ENCODE data around the gene ALKBH5.

ALKBH5 gene

GRCh38 chr17:18144261-18144660 is 39.4 kb upstream of the ALKBH5 start:
- Mint-ChIP-seq H3K36me3 (ENCODE audit: low read depth) (no peaks in the 10 kb centered on the region), H3K4me3 (no peak overlapping the region), H3K27ac (no peak overlapping the region), H3K9me3 (no peaks in the 10 kb centered on the region), H3K27me3 (ENCODE audit: low read depth, poor library complexity) (peaks cover 4% of the 10 kb centered on the region), H3K4me1 (peaks cover 17% of the 10 kb centered on the region)
- TF ChIP-seq, protein P1, sequence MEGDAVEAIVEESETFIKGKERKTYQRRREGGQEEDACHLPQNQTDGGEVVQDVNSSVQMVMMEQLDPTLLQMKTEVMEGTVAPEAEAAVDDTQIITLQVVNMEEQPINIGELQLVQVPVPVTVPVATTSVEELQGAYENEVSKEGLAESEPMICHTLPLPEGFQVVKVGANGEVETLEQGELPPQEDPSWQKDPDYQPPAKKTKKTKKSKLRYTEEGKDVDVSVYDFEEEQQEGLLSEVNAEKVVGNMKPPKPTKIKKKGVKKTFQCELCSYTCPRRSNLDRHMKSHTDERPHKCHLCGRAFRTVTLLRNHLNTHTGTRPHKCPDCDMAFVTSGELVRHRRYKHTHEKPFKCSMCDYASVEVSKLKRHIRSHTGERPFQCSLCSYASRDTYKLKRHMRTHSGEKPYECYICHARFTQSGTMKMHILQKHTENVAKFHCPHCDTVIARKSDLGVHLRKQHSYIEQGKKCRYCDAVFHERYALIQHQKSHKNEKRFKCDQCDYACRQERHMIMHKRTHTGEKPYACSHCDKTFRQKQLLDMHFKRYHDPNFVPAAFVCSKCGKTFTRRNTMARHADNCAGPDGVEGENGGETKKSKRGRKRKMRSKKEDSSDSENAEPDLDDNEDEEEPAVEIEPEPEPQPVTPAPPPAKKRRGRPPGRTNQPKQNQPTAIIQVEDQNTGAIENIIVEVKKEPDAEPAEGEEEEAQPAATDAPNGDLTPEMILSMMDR (IDR thresholded peaks at IDR 0.05): no peak
- no peak for DNase-seq

DNA sequence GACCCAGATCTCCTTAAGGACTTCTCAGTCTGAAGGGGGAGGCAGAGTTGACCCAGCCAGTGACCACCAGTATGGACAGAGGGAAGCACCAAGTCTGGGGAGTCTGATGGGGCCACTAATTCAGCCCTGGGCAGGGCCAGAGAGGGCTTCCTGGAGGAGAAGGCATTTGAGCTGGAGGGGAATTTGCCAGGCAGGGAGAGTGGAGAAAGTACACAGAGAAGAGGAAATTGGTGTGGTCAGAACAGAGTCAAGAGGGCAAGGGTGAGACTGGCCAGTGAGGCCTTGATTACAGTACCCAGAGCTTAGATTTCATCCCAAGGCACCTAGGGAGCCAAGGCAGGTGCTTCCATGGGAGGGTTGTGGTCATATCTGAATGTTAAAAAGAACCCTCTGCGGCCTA is 38.8 kb upstream of the ALKBH5 start:
- H3K27ac Mint-ChIP-seq: peak overlapping the region; percentile 73

GRCh38 chr17:18145811-18146210 is 37.8 kb upstream of the ALKBH5 start:
- Mint-ChIP-seq H3K36me3 (ENCODE audit: low read depth) (no peaks in the 10 kb centered on the region), H3K9me3 (no peaks in the 10 kb centered on the region), H3K4me1 (peaks cover 20% of the 10 kb centered on the region), H3K4me3 (no peak overlapping the region), H3K27me3 (ENCODE audit: low read depth, poor library complexity) (peaks cover 4% of the 10 kb centered on the region), H3K27ac (peak overlapping the region; percentile 36)
- no peak for DNase-seq
- TF ChIP-seq, protein P1 (IDR thresholded peaks at IDR 0.05): no peak

More for the DNA sequence above, 38.8 kb upstream of the ALKBH5 start:
- no peak for DNase-seq
- TF ChIP-seq, protein P1 (IDR thresholded peaks at IDR 0.05): no peak
- peaks cover 4% of the 10 kb centered on the region for H3K27me3 Mint-ChIP-seq (ENCODE audit: low read depth, poor library complexity)
- peaks cover 15% of the 10 kb centered on the region for H3K4me1 Mint-ChIP-seq
- no peak overlapping the region for H3K4me3 Mint-ChIP-seq
- H3K36me3 Mint-ChIP-seq (ENCODE audit: low read depth): no peaks in the 10 kb centered on the region
- H3K9me3 Mint-ChIP-seq: no peaks in the 10 kb centered on the region

DNA sequence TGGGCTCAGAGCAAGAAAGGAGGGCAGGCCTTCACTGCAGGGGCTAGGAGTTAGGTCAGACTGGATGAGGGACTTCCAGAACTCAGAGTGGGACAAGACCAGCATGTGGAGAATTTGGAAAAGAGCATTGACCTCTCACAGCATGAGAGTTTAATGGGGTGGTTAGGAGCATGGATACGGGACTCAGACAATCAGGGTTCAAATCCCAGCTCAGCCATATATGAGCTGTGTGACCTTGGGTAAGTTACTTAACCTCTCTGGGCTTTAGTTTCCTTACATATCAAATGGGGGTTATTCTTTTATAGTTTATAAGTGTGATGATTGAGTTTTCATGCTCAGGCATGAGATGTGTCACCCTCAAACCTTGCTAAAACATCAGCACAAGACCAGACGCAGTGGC is 37.4 kb upstream of the ALKBH5 start:
- no peak for DNase-seq
- no peaks in the 10 kb centered on the region for H3K36me3 Mint-ChIP-seq (ENCODE audit: low read depth)
- H3K4me1 Mint-ChIP-seq: peaks cover 21% of the 10 kb centered on the region
- no peaks in the 10 kb centered on the region for H3K9me3 Mint-ChIP-seq
- H3K4me3 Mint-ChIP-seq: no peak overlapping the region
- H3K27me3 Mint-ChIP-seq (ENCODE audit: low read depth, poor library complexity): peaks cover 4% of the 10 kb centered on the region
- no peak overlapping the region for H3K27ac Mint-ChIP-seq
- TF ChIP-seq, protein P1 (IDR thresholded peaks at IDR 0.05): no peak

GRCh38 chr17:18146980-18147379 is 36.6 kb upstream of the ALKBH5 start:
- no peak overlapping the region for H3K27ac Mint-ChIP-seq
- no peaks in the 10 kb centered on the region for H3K36me3 Mint-ChIP-seq (ENCODE audit: low read depth)
- DNase-seq: no peak
- no peak overlapping the region for H3K4me3 Mint-ChIP-seq
- TF ChIP-seq, protein P1 (IDR thresholded peaks at IDR 0.05): no peak
- H3K4me1 Mint-ChIP-seq: peaks cover 24% of the 10 kb centered on the region
- H3K9me3 Mint-ChIP-seq: no peaks in the 10 kb centered on the region
- H3K27me3 Mint-ChIP-seq (ENCODE audit: low read depth, poor library complexity): peaks cover 4% of the 10 kb centered on the region

GRCh38 chr17:18148586-18148985 is 35.0 kb upstream of the ALKBH5 start:
- DNase-seq: no peak
- Mint-ChIP-seq H3K27ac (no peak overlapping the region), H3K36me3 (ENCODE audit: low read depth) (no peaks in the 10 kb centered on the region), H3K9me3 (no peaks in the 10 kb centered on the region), H3K4me3 (no peak overlapping the region), H3K27me3 (ENCODE audit: low read depth, poor library complexity) (no peaks in the 10 kb centered on the region), H3K4me1 (peaks cover 30% of the 10 kb centered on the region)
- TF ChIP-seq, protein P1 (IDR thresholded peaks at IDR 0.05): no peak

Data from nephron progenitor cell (in vitro differentiated cells).